ENCODE results near the gene MICALL2. TPM values are rescaled to one million over a fixed set of nuclear protein-coding genes. Genes with fewer than 3 reads are reported as not detected.

Gene MICALL2
- total RNA-seq, result 25.4 and 36.7 TPM in 2 replicates
- 26.9 TPM for polyA plus RNA-seq (2012)

GRCh38 chr7:1458683-1459511 is at the start of gene MICALL2:
Gene MICALL2 (minus strand): TSS chr7:1459470. CDS start chr7:1459326, 144 bp downstream.
- DNase-seq (ENCODE audit: low read depth), result peak; percentile 95

GRCh38 chr7:1508277-1508758 is 49.0 kb upstream of the MICALL2 start:
- peak; percentile 84 for DNase-seq (ENCODE audit: low read depth)

- DNase-seq (ENCODE audit: low read depth), result no peak
Observed at GRCh38 chr7:1505731-1506550, 46.7 kb upstream of the MICALL2 start.

GRCh38 chr7:1503816-1504775 is 44.8 kb upstream of the MICALL2 start, which contains the start of gene INTS1:
Gene INTS1 (minus strand): TSS chr7:1504389. CDS start chr7:1503960, 429 bp downstream.
- DNase-seq (ENCODE audit: low read depth), result peak; percentile 95

- DNase-seq (ENCODE audit: low read depth), result no peak
Observed at GRCh38 chr7:1503390-1503789, 44.1 kb upstream of the MICALL2 start.

GRCh38 chr7:1502845-1503244 is 43.6 kb upstream of the MICALL2 start:
- no peak for DNase-seq (ENCODE audit: low read depth)

- DNase-seq (ENCODE audit: low read depth), result peak; percentile 18
Observed at GRCh38 chr7:1501487-1502270, 42.4 kb upstream of the MICALL2 start.

GRCh38 chr7:1500064-1500807 is 41.0 kb upstream of the MICALL2 start:
- no peak for DNase-seq (ENCODE audit: low read depth)

GRCh38 chr7:1499367-1500029 is 40.2 kb upstream of the MICALL2 start:
- no peak for DNase-seq (ENCODE audit: low read depth)

- DNase-seq (ENCODE audit: low read depth), result no peak
Observed at GRCh38 chr7:1498370-1499305, 39.4 kb upstream of the MICALL2 start.

- no peak for DNase-seq (ENCODE audit: low read depth)
Observed at GRCh38 chr7:1497293-1497927, 38.1 kb upstream of the MICALL2 start.

- DNase-seq (ENCODE audit: low read depth), result no peak
Observed at GRCh38 chr7:1496531-1497292, 37.4 kb upstream of the MICALL2 start.

- DNase-seq (ENCODE audit: low read depth), result no peak
Observed at GRCh38 chr7:1495564-1496242, 36.4 kb upstream of the MICALL2 start.

GRCh38 chr7:1494866-1495563 is 35.7 kb upstream of the MICALL2 start:
- DNase-seq (ENCODE audit: low read depth), result no peak

- DNase-seq (ENCODE audit: low read depth), result no peak
Observed at GRCh38 chr7:1494447-1494846, 35.2 kb upstream of the MICALL2 start.

All from myocyte (in vitro differentiated cells).